DND-41 (cell line): ENCODE data around the gene TSPAN6.

Experiments
- ATAC-seq: fragments of 200-7000 bp; cut with Tn5 transposase; 3 replicates; pipeline ENCODE4 v1.9.1; 2021; ENCODE audit warnings: low read depth; ENCODE audit not compliant: insufficient read depth
- DNase-seq: peaks from one replicate; pipeline ENCODE4 v3.0.0-alpha.2; 2020
- H2AFZ ChIP-seq: 2 replicates; pipeline ENCODE4 v1.6.0; 2012; ENCODE audit warnings: low read depth, low read length
- H3K27ac ChIP-seq: 2 replicates; pipeline ENCODE4 v1.5.1; 2012; ENCODE audit warnings: low read length, inconsistent platforms
- H3K27me3 ChIP-seq: fragments of 200-600 bp; sonication (generic); 2 replicates; pipeline ENCODE4 v1.6.0; 2012; ENCODE audit warnings: low read length, mild to moderate bottlenecking, inconsistent platforms; ENCODE audit not compliant: insufficient read depth, poor library complexity
- H3K36me3 ChIP-seq: 2 replicates; pipeline ENCODE4 v1.5.1; 2012; ENCODE audit warnings: low read length, inconsistent platforms; ENCODE audit not compliant: insufficient read depth
- H3K4me1 ChIP-seq: 2 replicates; pipeline ENCODE4 v1.5.1; 2012; ENCODE audit warnings: mild to moderate bottlenecking, low read length; ENCODE audit not compliant: insufficient read depth
- H3K4me2 ChIP-seq: 2 replicates; pipeline ENCODE4 v1.6.0; 2012; ENCODE audit warnings: mild to moderate bottlenecking, moderate library complexity, low read length, inconsistent platforms; ENCODE audit not compliant: insufficient read depth
- H3K4me3 ChIP-seq, 2 experiments: fragments of 200-600 bp in 1 of 2; shearing (Covaris generic) in 1 of 2; 2 replicates each; pipeline ENCODE4 v1.5.1; 2012 to 2016; ENCODE audit warnings: inconsistent platforms in 2 of 2, low read length in 2 of 2, mild to moderate bottlenecking in 2 of 2, low read depth in 1 of 2, moderate library complexity in 1 of 2
- H3K79me2 ChIP-seq: 2 replicates; pipeline ENCODE4 v1.6.0; 2012; ENCODE audit warnings: low read length, inconsistent platforms; ENCODE audit not compliant: insufficient read depth
- H3K9ac ChIP-seq: 2 replicates; pipeline ENCODE4 v1.6.0; 2012; ENCODE audit warnings: low read depth, mild to moderate bottlenecking, inconsistent platforms, low read length, moderate library complexity
- H3K9me3 ChIP-seq: 2 replicates; pipeline ENCODE4 v1.5.1; 2012; ENCODE audit warnings: low read length, moderate library complexity, mild to moderate bottlenecking, inconsistent platforms; ENCODE audit not compliant: insufficient read depth, severe bottlenecking
- H4K20me1 ChIP-seq: 2 replicates; pipeline ENCODE4 v1.6.0; 2012; ENCODE audit warnings: low read length; ENCODE audit not compliant: insufficient read depth
- CTCF ChIP-seq: IDR thresholded peaks from 2 replicates; pipeline ENCODE4 v1.5.1; 2012; ENCODE audit warnings: borderline replicate concordance, low read length, moderate library complexity, mild to moderate bottlenecking; ENCODE audit not compliant: poor library complexity, severe bottlenecking; ENCODE audit errors: extremely low read depth
- EZH2 ChIP-seq: IDR thresholded peaks from 3 replicates; pipeline ENCODE4 v1.6.1; 2012; ENCODE audit warnings: borderline replicate concordance, low read depth, mild to moderate bottlenecking, moderate library complexity, low read length, inconsistent platforms; ENCODE audit not compliant: severe bottlenecking

The TSPAN6 gene

GRCh38 chrX:100599456-100599855 lies 37.1 kb downstream of the TSPAN6 start:
- DNase-seq (no peak), ATAC-seq (no peak)

DNA sequence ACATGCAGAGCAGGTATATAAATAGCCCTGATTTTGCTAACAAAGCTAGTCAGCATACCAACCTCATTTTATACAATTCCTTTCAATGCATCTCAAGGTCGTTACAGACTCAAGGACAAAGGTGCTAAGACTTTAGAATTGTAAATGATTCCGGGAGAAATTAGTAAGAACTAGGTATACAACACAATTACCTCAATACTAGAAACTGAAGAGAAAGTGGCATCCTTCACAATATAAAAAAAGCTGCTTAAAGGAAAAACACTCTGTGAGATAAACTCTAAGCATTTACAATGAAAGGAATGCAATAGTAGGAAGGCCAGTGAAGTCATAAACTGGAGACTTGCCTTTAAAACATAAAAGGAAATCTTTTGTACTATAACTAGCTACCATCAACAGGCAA lies 40.0 kb downstream of the TSPAN6 start:
- H3K4me3 ChIP-seq: no peak overlapping the region
- H3K27ac ChIP-seq: no peak overlapping the region
- ATAC-seq (no peak), DNase-seq (no peak)
- H4K20me1 ChIP-seq: no peaks in the 10 kb centered on the region
- no peak overlapping the region for H3K9ac ChIP-seq
- TF ChIP-seq CTCF (no peak), EZH2 (no peak)
- no peaks in the 10 kb centered on the region for H3K9me3 ChIP-seq
- no peaks in the 10 kb centered on the region for H3K4me1 ChIP-seq
- H3K4me2 ChIP-seq: no peak overlapping the region
- H3K79me2 ChIP-seq: no peaks in the 10 kb centered on the region
- no peak overlapping the region for H2AFZ ChIP-seq
- no peaks in the 10 kb centered on the region for H3K27me3 ChIP-seq
- H3K36me3 ChIP-seq: no peaks in the 10 kb centered on the region

More at GRCh38 chrX:100599456-100599855, 37.1 kb downstream of the TSPAN6 start:
- H3K4me3 ChIP-seq: no peak overlapping the region
- no peaks in the 10 kb centered on the region for H3K36me3 ChIP-seq
- no peak for TF ChIP-seq EZH2
- no peak for TF ChIP-seq CTCF
- H3K27me3 ChIP-seq: no peaks in the 10 kb centered on the region
- no peak overlapping the region for H2AFZ ChIP-seq
- H3K79me2 ChIP-seq: no peaks in the 10 kb centered on the region
- no peaks in the 10 kb centered on the region for H4K20me1 ChIP-seq
- no peak overlapping the region for H3K9ac ChIP-seq
- no peaks in the 10 kb centered on the region for H3K4me1 ChIP-seq
- no peak overlapping the region for H3K27ac ChIP-seq
- H3K9me3 ChIP-seq: no peaks in the 10 kb centered on the region
- H3K4me2 ChIP-seq: no peak overlapping the region

DNA sequence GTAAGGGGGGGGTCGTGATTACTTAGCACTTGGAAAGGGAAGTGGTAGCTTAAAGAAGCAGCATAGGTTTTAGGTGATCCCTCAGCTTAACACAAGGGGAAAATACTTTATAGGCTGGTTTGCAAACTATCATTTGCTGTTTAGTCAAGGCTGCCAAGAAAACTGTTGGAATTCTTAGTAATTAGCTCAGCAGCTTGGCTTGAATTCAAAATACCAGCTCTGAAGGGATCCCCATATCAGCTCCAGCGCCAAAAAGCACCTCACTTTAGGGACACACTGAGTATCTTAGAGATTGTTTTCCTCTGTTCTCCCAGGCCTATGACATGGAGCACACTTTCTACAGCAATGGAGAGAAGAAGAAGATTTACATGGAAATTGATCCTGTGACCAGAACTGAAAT lies 43.0 kb downstream of the TSPAN6 start:
- Histone ChIP-seq H3K9ac (no peak overlapping the region), H3K79me2 (no peaks in the 10 kb centered on the region), H3K4me1 (no peaks in the 10 kb centered on the region), H3K27me3 (no peaks in the 10 kb centered on the region), H3K9me3 (no peaks in the 10 kb centered on the region), H3K4me3 (no peak overlapping the region), H3K4me2 (no peak overlapping the region), H2AFZ (no peak overlapping the region), H3K27ac (no peak overlapping the region), H3K36me3 (no peaks in the 10 kb centered on the region), H4K20me1 (no peaks in the 10 kb centered on the region)
- no peak for TF ChIP-seq CTCF
- no peak for TF ChIP-seq EZH2
- ATAC-seq (no peak), DNase-seq (no peak)

DNA sequence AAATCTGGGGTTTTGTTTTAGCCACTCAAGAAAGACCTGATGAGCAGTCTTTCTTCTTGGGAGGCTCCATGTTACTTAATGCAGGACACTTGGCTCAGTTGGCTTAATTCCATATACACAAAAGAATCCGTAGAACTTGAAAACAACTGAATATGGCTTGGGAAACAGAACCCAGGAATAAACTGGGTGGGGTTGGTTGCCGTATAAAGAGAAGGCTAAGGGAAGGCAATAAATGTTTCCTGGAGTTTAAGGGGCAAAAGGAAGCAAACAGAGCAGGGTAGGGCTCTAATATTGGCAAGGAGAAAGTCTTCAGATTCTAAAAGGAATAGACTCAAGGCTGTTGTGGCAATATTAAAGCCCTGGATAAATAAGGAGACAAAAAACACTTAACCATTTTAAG lies 43.5 kb downstream of the TSPAN6 start:
- H3K4me2 ChIP-seq: no peak overlapping the region
- ATAC-seq: no peak
- TF ChIP-seq EZH2 (no peak), CTCF (no peak)

More for the DNA sequence above, 43.5 kb downstream of the TSPAN6 start:
- DNase-seq: no peak
- no peaks in the 10 kb centered on the region for H3K4me1 ChIP-seq
- no peaks in the 10 kb centered on the region for H3K36me3 ChIP-seq
- no peak overlapping the region for H2AFZ ChIP-seq
- no peak overlapping the region for H3K27ac ChIP-seq
- no peak overlapping the region for H3K9ac ChIP-seq
- no peaks in the 10 kb centered on the region for H4K20me1 ChIP-seq
- no peak overlapping the region for H3K4me3 ChIP-seq
- no peaks in the 10 kb centered on the region for H3K9me3 ChIP-seq
- no peaks in the 10 kb centered on the region for H3K27me3 ChIP-seq
- no peaks in the 10 kb centered on the region for H3K79me2 ChIP-seq
